Suppressor macrophage treated with lipopolysaccharide for 4 hours (primary cell): ENCODE results near the gene CXorf58.

Source experiments
- DNase-seq: peaks from one replicate; pipeline ENCODE4 v3.0.0-alpha.2; 2020

Gene CXorf58

GRCh38 chrX:23901805-23902204, 6.0 kb upstream of the CXorf58 start:
- peak; percentile 83 for DNase-seq

DNA sequence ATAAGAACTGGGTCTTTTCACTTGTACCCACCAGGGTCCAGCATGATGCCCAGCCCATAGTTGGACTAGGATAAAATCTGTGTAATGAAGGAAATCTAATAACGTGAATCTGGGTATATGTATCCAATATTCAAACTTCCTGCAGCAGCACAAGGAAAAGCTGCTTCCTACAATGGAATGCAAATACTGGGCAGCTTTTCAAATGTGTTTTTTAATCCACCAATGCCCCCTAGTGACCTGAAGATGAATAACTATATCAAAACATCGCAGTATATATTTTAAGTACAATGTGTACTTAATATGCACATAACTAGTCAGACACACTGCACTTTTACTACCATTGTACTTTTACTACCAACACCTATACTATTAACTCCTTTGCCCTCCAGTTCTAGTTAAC, 5.4 kb upstream of the CXorf58 start:
- peak; percentile 64 for DNase-seq

DNA sequence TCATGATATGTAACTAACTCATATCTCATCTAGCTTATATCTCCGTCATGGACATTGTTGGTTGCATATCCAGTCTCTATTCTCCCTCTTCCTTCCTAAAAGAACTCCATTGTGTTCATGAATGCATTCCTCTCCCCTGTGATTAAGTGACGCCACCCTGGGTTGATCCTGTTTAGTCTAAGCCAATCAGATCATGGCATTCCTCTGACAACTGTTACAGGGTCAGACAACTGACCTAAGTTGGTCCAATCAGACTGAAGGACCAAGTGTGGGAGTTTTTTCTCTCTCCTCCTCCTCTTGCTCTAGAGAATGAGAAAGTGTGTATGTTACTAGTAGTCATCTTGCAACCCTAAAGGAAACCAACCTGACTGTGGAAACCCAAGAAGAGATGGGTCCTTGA, 3.7 kb upstream of the CXorf58 start:
- no peak for DNase-seq

- DNase-seq: no peak
These were observed 702 bp upstream of the CXorf58 start for GRCh38 chrX:23907111-23907497.

DNA sequence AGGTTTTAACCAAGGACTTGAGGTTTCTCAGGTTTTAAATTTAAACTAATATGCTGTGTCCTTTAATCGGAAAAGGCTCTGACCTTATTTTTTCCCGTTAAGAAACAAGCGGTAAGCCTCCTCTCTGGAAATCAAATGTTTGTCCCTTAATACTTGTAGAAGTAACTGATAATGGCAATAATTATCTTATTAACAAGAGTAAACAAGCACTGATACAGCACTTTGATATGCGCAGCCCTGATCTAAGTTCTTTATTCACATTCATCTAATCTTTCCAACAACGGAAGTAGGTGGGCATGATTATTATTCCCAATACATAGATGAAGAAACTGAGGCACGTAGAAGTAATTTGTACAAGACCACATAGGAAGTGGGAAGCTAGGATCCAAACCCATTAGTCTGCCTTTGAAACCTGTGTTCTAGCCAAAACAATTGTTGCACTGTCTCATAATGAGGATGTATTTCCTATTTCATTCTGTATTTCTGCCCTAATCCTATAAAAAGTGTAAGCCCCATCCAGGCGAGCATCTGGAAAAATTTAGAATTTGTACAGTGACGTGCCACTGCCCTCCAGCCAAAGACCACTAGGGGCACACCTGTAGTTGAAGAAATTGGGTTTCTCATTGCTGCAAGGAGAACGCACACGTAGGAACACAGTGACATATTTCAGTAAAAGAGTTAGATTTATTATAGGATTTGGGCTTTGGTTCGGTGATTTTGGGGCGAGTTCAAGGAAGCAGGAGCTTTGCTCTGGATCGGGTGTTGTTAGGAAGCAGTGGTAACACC, 606 bp downstream of the CXorf58 start:
- no peak for DNase-seq

GRCh38 chrX:23911126-23911835, 3.5 kb downstream of the CXorf58 start:
- peak; percentile 67 for DNase-seq

GRCh38 chrX:23919148-23919547, 11.3 kb downstream of the CXorf58 start:
- DNase-seq: no peak

- DNase-seq: no peak
These were observed 12.0 kb downstream of the CXorf58 start for GRCh38 chrX:23919706-23920320.

DNA sequence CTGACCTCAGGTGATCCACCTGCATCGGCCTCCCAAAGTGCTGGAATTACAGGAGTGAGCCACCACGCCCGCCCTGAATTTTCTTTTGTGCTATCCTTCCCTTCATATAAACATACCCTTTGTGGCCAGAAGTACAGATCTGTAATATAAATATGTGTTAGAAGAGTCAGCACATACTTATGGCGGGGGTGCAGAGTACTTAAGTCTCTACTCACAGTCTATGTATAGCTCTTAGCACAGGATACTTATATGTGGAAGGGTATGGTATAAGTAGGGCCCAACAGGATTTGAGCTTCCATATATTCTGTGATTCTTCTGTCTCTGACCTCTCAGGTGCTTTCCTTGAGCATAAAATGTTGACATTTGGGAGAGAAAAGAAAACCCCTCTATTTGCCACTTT, 18.2 kb downstream of the CXorf58 start:
- DNase-seq: no peak

- DNase-seq: peak; percentile 40
These were observed 23.2 kb downstream of the CXorf58 start for GRCh38 chrX:23930894-23931604.

GRCh38 chrX:23932046-23932445, 24.2 kb downstream of the CXorf58 start:
- no peak for DNase-seq

- DNase-seq: no peak
These were observed 27.3 kb downstream of the CXorf58 start for GRCh38 chrX:23935106-23935505.

GRCh38 chrX:23936180-23936579, 28.4 kb downstream of the CXorf58 start:
- no peak for DNase-seq

- DNase-seq: no peak
These were observed 29.3 kb downstream of the CXorf58 start for GRCh38 chrX:23937100-23937499.

GRCh38 chrX:23938690-23939089, 30.9 kb downstream of the CXorf58 start:
- no peak for DNase-seq

- DNase-seq: no peak
These were observed 31.4 kb downstream of the CXorf58 start for GRCh38 chrX:23939203-23939602.

GRCh38 chrX:23944234-23944633, 36.4 kb downstream of the CXorf58 start:
- DNase-seq: no peak

- no peak for DNase-seq
These were observed 37.4 kb downstream of the CXorf58 start for GRCh38 chrX:23945206-23945605.

- DNase-seq: no peak
These were observed 44.6 kb downstream of the CXorf58 start for GRCh38 chrX:23952391-23952790.

DNA sequence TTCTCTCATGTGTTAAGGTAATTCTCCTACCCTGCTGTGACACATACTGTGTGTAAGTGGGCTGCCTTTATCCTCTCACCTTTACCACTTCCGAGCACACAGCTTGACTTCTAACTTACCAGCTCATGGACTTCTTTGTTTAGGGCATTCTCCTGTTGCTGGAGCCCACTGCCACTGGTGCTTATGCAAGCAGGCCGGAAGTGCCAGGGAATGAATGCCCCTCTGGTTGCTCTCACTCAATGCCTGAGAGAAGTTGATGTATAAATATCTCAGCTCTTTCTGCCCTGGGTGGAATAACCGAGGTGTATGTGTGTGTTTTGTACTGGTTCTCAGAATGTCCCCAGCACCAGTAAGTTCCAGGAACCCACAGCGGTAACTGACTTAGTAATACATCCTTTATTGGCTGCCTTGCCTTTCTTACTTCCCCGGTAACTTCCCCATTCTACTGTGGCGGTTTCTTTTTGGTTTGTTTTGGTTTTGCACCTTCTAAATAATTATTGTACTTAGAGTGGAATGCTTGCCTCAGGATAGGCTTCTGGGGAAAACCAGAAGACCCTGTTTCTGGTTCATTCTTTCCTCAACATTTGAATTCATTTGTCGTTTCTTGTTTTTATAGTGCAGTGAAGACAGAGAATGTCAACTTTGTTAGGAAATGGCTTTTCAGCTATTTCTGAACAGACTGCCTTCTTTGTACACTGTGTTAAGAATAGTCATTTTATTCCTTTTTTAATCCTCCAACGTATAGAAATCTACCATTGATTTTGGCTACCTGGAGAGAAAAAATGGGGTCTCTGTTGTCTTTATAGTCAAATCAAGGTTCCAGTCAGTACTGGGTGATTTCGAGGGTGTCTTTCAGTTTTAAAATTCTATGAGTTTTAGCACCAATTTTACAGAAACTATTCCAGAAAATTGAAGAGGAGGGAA, 45.4 kb downstream of the CXorf58 start:
- DNase-seq: peak; percentile 61

DNA sequence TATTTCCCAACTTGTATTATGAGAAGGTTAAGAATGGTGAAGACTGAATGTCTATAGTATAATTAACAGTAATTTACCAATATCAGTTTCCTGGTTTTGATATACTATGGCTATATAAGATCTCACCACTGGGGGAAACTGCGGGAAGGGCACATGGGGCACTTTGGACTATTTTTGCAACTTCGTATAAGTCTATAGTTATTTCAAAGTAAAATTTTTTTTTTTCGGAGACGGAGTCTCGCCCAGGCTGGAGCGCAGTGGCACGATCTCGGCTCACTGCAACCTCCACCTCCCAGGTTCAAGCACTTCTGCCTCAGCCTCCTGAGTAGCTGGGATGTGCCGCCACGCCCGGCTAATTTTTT, 46.1 kb downstream of the CXorf58 start:
- no peak for DNase-seq

- DNase-seq: no peak
These were observed 46.6 kb downstream of the CXorf58 start for GRCh38 chrX:23954396-23954795.
